Duodenal mucosa (tissue), 2 donors: Measurements from ENCODE around the gene COL7A1.
A peak's percentile ranks its signal among the peaks of the same experiment; 100 is the strongest.

ENCODE experiments used
- H3K27ac ChIP-seq: one replicate; pipeline ENCODE4 v1.7.0; 2013; ENCODE audit warnings: low read depth, low read length
- H3K27me3 ChIP-seq, 2 donors: one replicate each; pipeline ENCODE4 v1.7.0; 2013; ENCODE audit warnings: low read length in 2 of 2, control low read depth in 1 of 2; ENCODE audit not compliant: insufficient read depth in 2 of 2, control insufficient read depth in 1 of 2
- H3K36me3 ChIP-seq, 2 donors: one replicate each; pipeline ENCODE4 v1.7.0; 2013; ENCODE audit warnings: low read length in 2 of 2, control low read depth in 1 of 2; ENCODE audit not compliant: insufficient read depth in 2 of 2, control insufficient read depth in 1 of 2
- H3K4me1 ChIP-seq, 2 donors: one replicate each; pipeline ENCODE4 v1.7.0; 2013; ENCODE audit warnings: low read length in 2 of 2, control low read depth in 1 of 2; ENCODE audit not compliant: insufficient read depth in 2 of 2, control insufficient read depth in 1 of 2
- H3K4me3 ChIP-seq, 2 donors: one replicate each; pipeline ENCODE4 v1.7.0; 2013; ENCODE audit warnings: low read length in 2 of 2, low read depth in 1 of 2
- H3K9ac ChIP-seq, 2 donors: one replicate each; pipeline ENCODE4 v1.7.0; 2013; ENCODE audit warnings: low read length in 2 of 2, low read depth in 1 of 2
- H3K9me3 ChIP-seq, 2 donors: one replicate each; pipeline ENCODE4 v1.7.0; 2013; ENCODE audit warnings: low read length in 2 of 2, control low read depth in 1 of 2; ENCODE audit not compliant: control insufficient read depth in 1 of 2

Gene COL7A1

GRCh38 chr3:48565186-48565585 lies 29.9 kb downstream of the COL7A1 start:
- peaks cover 6 to 14% of the 10 kb centered on the region in 2 donors for H3K4me1 ChIP-seq
- H3K4me3 ChIP-seq: no peak overlapping the region
- H3K27me3 ChIP-seq: no peaks in the 10 kb centered on the region
- no peak overlapping the region for H3K27ac ChIP-seq
- H3K9me3 ChIP-seq: no peaks in the 10 kb centered on the region
- H3K36me3 ChIP-seq: no peaks in the 10 kb centered on the region
- H3K9ac ChIP-seq: no peak overlapping the region

- no peak overlapping the region for H3K9ac ChIP-seq
- H3K9me3 ChIP-seq: no peaks in the 10 kb centered on the region
- H3K27ac ChIP-seq: no peak overlapping the region
- H3K27me3 ChIP-seq: no peaks in the 10 kb centered on the region
- no peaks in the 10 kb centered on the region for H3K36me3 ChIP-seq
- H3K4me1 ChIP-seq: peaks cover 10 to 17% of the 10 kb centered on the region in 2 donors
- no peak overlapping the region for H3K4me3 ChIP-seq
Measured at GRCh38 chr3:48564667-48565066, 30.5 kb downstream of the COL7A1 start.

GRCh38 chr3:48564022-48564421 lies 31.1 kb downstream of the COL7A1 start:
- no peaks in the 10 kb centered on the region for H3K27me3 ChIP-seq
- no peak overlapping the region for H3K9ac ChIP-seq
- H3K4me3 ChIP-seq: no peak overlapping the region
- H3K27ac ChIP-seq: no peak overlapping the region
- peaks cover 10 to 17% of the 10 kb centered on the region in 2 donors for H3K4me1 ChIP-seq
- no peaks in the 10 kb centered on the region for H3K36me3 ChIP-seq
- H3K9me3 ChIP-seq: no peaks in the 10 kb centered on the region

- no peaks in the 10 kb centered on the region for H3K36me3 ChIP-seq
- no peaks in the 10 kb centered on the region for H3K9me3 ChIP-seq
- peaks cover 10 to 20% of the 10 kb centered on the region in 2 donors for H3K4me1 ChIP-seq
- no peak within 1 kb of the TSS for H3K9ac ChIP-seq
- H3K27ac ChIP-seq: no peak within 1 kb of the TSS
- no peak within 1 kb of the TSS for H3K4me3 ChIP-seq
- no peaks in the 10 kb centered on the region for H3K27me3 ChIP-seq
Measured at GRCh38 chr3:48563382-48563918, 31.7 kb downstream of the COL7A1 start, which contains the start of gene UCN2. TSS of gene UCN2 (minus strand) at chr3:48563781. CDS start at chr3:48563124, 657 bp downstream.

DNA sequence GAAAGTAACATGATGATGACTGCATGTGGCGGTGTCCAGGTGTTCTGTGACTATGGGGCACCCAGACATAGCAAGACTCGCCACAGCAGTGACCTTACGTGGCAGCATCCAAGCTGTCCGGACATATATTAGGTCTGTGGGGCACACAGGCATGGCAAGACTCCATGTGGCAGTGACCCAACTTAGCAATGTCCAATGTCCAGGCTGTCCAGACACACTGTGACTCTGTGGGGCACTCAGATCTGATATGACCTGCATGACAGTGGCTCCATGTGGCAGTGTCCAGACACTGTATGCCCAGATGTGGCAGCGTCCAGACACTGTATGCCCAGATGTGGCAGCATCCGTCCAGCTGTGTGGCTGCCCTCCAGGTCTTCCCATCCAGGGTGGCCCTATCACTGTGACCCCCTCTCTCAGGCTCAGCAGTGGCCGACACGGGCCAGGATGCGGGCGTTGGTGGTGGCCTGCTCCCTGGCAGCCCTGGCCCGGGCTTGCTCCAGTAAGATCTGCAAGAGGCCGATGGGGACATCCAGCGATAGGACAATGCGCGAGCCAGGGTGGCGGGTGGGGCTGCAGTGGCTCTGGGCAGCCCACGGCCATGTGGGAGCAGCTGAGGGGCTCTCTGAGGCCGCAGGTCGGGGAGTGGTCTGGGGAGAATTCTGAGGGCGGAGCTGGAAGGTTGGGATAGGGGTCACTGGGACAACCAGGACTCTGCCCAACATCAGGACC lies 32.6 kb downstream of the COL7A1 start:
- no peaks in the 10 kb centered on the region for H3K9me3 ChIP-seq
- H3K9ac ChIP-seq: no peak overlapping the region
- no peak overlapping the region for H3K27ac ChIP-seq
- no peaks in the 10 kb centered on the region for H3K27me3 ChIP-seq
- H3K4me1 ChIP-seq: peaks cover 10 to 28% of the 10 kb centered on the region in 2 donors
- H3K36me3 ChIP-seq: no peaks in the 10 kb centered on the region
- H3K4me3 ChIP-seq: no peak overlapping the region

GRCh38 chr3:48561045-48561736 lies 33.9 kb downstream of the COL7A1 start:
- no peak overlapping the region for H3K27ac ChIP-seq
- peaks cover 10 to 33% of the 10 kb centered on the region in 2 donors for H3K4me1 ChIP-seq
- no peaks in the 10 kb centered on the region for H3K36me3 ChIP-seq
- no peaks in the 10 kb centered on the region for H3K27me3 ChIP-seq
- H3K4me3 ChIP-seq: peak overlapping the region in 1 of 2 donors; percentile 48
- peak overlapping the region in 1 of 2 donors; percentile 43 for H3K9ac ChIP-seq
- no peaks in the 10 kb centered on the region for H3K9me3 ChIP-seq

GRCh38 chr3:48560648-48561018 lies 34.5 kb downstream of the COL7A1 start:
- H3K9me3 ChIP-seq: no peaks in the 10 kb centered on the region
- peaks cover 10 to 37% of the 10 kb centered on the region in 2 donors for H3K4me1 ChIP-seq
- H3K9ac ChIP-seq: no peak overlapping the region
- peak overlapping the region in 1 of 2 donors; percentile 48 for H3K4me3 ChIP-seq
- no peaks in the 10 kb centered on the region for H3K27me3 ChIP-seq
- H3K27ac ChIP-seq: no peak overlapping the region
- no peaks in the 10 kb centered on the region for H3K36me3 ChIP-seq

GRCh38 chr3:48558493-48559134 lies 36.5 kb downstream of the COL7A1 start:
- Histone ChIP-seq H3K9ac (no peak overlapping the region), H3K4me1 (peaks cover 27 to 54% of the 10 kb centered on the region in 2 donors), H3K27ac (no peak overlapping the region)

GRCh38 chr3:48556796-48557626 lies 38.1 kb downstream of the COL7A1 start, which contains the start of gene PFKFB4:
TSS of gene PFKFB4 (minus strand) at chr3:48556803. CDS start at chr3:48556777, 26 bp downstream.
- peaks cover 43 to 70% of the 10 kb centered on the region in 2 donors for H3K4me1 ChIP-seq
- H3K27me3 ChIP-seq: no peaks in the 10 kb centered on the region
- peak within 1 kb of the TSS; percentile 60 to 65 for H3K9ac ChIP-seq
- H3K9me3 ChIP-seq: no peaks in the 10 kb centered on the region
- H3K4me3 ChIP-seq: peak within 1 kb of the TSS; percentile 76 to 84
- H3K27ac ChIP-seq: no peak within 1 kb of the TSS
- no peaks in the 10 kb centered on the region for H3K36me3 ChIP-seq

More at GRCh38 chr3:48558493-48559134, 36.5 kb downstream of the COL7A1 start:
- Histone ChIP-seq H3K4me3 (no peak overlapping the region), H3K36me3 (no peaks in the 10 kb centered on the region), H3K27me3 (no peaks in the 10 kb centered on the region), H3K9me3 (no peaks in the 10 kb centered on the region)
